Dedifferentiated amniotic fluid mesenchymal stem cell (primary cell): ENCODE measurements around the gene RANBP3L.
"Not testable (repeated sequence)": the region's sequence is repeated elsewhere in the genome, so short reads cannot be mapped to it uniquely, and the experiment has no call there.

Experiments
- DNase-seq: peaks from one replicate; pipeline ENCODE4 v3.0.0-alpha.2; 2016; ENCODE audit errors: extremely low spot score

RANBP3L gene

GRCh38 chr5:36206913-36207312 is 94.8 kb downstream of the RANBP3L start:
- no peak for DNase-seq

GRCh38 chr5:36205329-36205728 is 96.4 kb downstream of the RANBP3L start:
- no peak for DNase-seq

- no peak for DNase-seq
Measured at GRCh38 chr5:36202521-36202961, 99.2 kb downstream of the RANBP3L start.

GRCh38 chr5:36200513-36200912 is 101.2 kb downstream of the RANBP3L start:
- DNase-seq: no peak

- peak; percentile 42 for DNase-seq
Measured at GRCh38 chr5:36199620-36200019, 102.1 kb downstream of the RANBP3L start.

GRCh38 chr5:36198783-36199182 is 102.9 kb downstream of the RANBP3L start:
- not testable (repeated sequence) for DNase-seq
